K562 (cell line): Measurements from ENCODE around the gene CD164. TPM values are rescaled to one million over a fixed set of nuclear protein-coding genes. Genes with fewer than 3 reads are reported as not detected.
A peak's percentile ranks its signal among the peaks of the same experiment; 100 is the strongest.

ENCODE experiments used
- DACH1 ChIP-seq: fragments of 450-650 bp; IDR thresholded peaks from 2 replicates; pipeline ENCODE4 v1.6.1; 2018; ENCODE audit not compliant: partially characterized antibody
- DNMT1 ChIP-seq: fragments of 450-650 bp; IDR thresholded peaks from 2 replicates; pipeline ENCODE4 v1.6.1; 2016; ENCODE audit warnings: antibody characterized with exemption, mild to moderate bottlenecking
- E2F6 ChIP-seq, 2 experiments: IDR thresholded peaks; 2 replicates each; pipeline ENCODE4 v1.6.1; 2011; ENCODE audit warnings: borderline replicate concordance in 1 of 2, control low read depth in 1 of 2, low read depth in 1 of 2, low read length in 1 of 2, mild to moderate bottlenecking in 1 of 2, mixed read lengths in 1 of 2, moderate library complexity in 1 of 2; ENCODE audit not compliant: insufficient read depth in 1 of 2, insufficient read length in 1 of 2, poor library complexity in 1 of 2, severe bottlenecking in 1 of 2; ENCODE audit errors: extremely low read depth in 1 of 2
- EZH2 ChIP-seq: IDR thresholded peaks from 2 replicates; pipeline ENCODE4 v1.6.1; 2012; ENCODE audit warnings: low read depth, mild to moderate bottlenecking, inconsistent platforms, low read length, borderline replicate concordance
- HDAC6 ChIP-seq: IDR thresholded peaks from 2 replicates; pipeline ENCODE4 v1.6.1; 2012; ENCODE audit warnings: low read depth, mild to moderate bottlenecking, control low read depth, inconsistent platforms, low read length, moderate library complexity
- KAT2B ChIP-seq: IDR thresholded peaks from one replicate; pipeline ENCODE4 v1.6.1; 2012; ENCODE audit warnings: low read depth, mild to moderate bottlenecking, control low read depth, inconsistent platforms, low read length, moderate library complexity
- NCOA2 ChIP-seq, 2 experiments: fragments of 450-650 bp; IDR thresholded peaks; 2 replicates each; pipeline ENCODE4 v1.6.1; 2018; ENCODE audit warnings: mild to moderate bottlenecking in 2 of 2, moderate library complexity in 1 of 2; ENCODE audit not compliant: partially characterized antibody in 2 of 2
- NFE2L1 ChIP-seq: fragments of 450-650 bp; IDR thresholded peaks from 2 replicates; pipeline ENCODE4 v1.6.1; 2016; ENCODE audit warnings: missing genetic modification characterization, low read depth, mild to moderate bottlenecking, missing compliant biosample characterization, moderate library complexity, borderline replicate concordance
- NR2C2 ChIP-seq, 2 experiments: fragments of 200-800 bp in 1 of 2; sonication (Bioruptor generic) in 1 of 2; sonication (generic) in 1 of 2; formaldehyde crosslinking in 1 of 2; IDR thresholded peaks; 2 replicates each; pipeline versions ENCODE4 v1.6.1 to v1.8.0; 2016 to 2022; ENCODE audit warnings: mild to moderate bottlenecking in 1 of 2, missing compliant biosample characterization in 1 of 2, missing genetic modification characterization in 1 of 2, missing genetic modification reagents in 1 of 2
- POU5F1 ChIP-seq: fragments of 150-350 bp; IDR thresholded peaks from 2 replicates; pipeline ENCODE4 v1.6.1; 2014; ENCODE audit warnings: borderline replicate concordance, low read length, low read depth, mild to moderate bottlenecking; ENCODE audit not compliant: partially characterized antibody
- RFX7 ChIP-seq: fragments of 250-450 bp; sonication (Bioruptor Pico); IDR thresholded peaks from 2 replicates; pipeline ENCODE4 v1.5.1; 2021; ENCODE audit warnings: mild to moderate bottlenecking
- SMAD2 ChIP-seq: fragments of 150-350 bp; IDR thresholded peaks from 2 replicates; pipeline ENCODE4 v1.6.1; 2014; ENCODE audit warnings: low read depth, mild to moderate bottlenecking, low read length
- WHSC1 ChIP-seq: IDR thresholded peaks from one replicate; pipeline ENCODE4 v1.6.1; 2012; ENCODE audit warnings: low read length, control low read depth, inconsistent platforms
- ZFPM2 ChIP-seq: fragments of 250-450 bp; sonication (Bioruptor Pico); IDR thresholded peaks from 2 replicates; pipeline ENCODE4 v1.5.1; 2022; ENCODE audit warnings: mild to moderate bottlenecking
- ZNF263 ChIP-seq: sonication (generic); formaldehyde crosslinking; IDR thresholded peaks from 2 replicates; pipeline ENCODE4 v1.8.0; 2022; ENCODE audit warnings: mild to moderate bottlenecking, missing genetic modification reagents, borderline replicate concordance
- ZNF75A ChIP-seq: fragments of 450-650 bp; formaldehyde crosslinking; IDR thresholded peaks from 2 replicates; pipeline ENCODE4 v1.4.0; 2020; ENCODE audit warnings: mild to moderate bottlenecking
- polyA plus RNA-seq, 8 experiments: library from polyadenylated mRNA; depleted of rRNA in 4 of 8; stranded (reverse) in 5 of 8; unstranded in 3 of 8; fragments of >200 nt; fragmentation: Nextera tagmentation in 2 of 8; fragmentation: Illumina TruSeq in 1 of 8; extraction: Ambion mirVana in 2 of 8; extraction: Trizol in 1 of 8; gene quantifications; 2 replicates each; pipeline versions ENCODE4 v1.2.1 to v1.2.3, GENCODE V29; 2011 to 2014; ENCODE audit warnings: inconsistent platforms in 1 of 8, missing spikeins in 1 of 8
- total RNA-seq, 7 experiments: library from RNA; depleted of rRNA in 6 of 7; stranded (reverse); fragments of >200 nt in 6 of 7; fragmentation: Illumina TruSeq in 2 of 7; extraction: Trizol in 2 of 7; gene quantifications; 2 replicates each; pipeline versions ENCODE4 v1.2.1 to v1.2.3, GENCODE V29; 2011 to 2021; ENCODE audit warnings: low replicate concordance in 1 of 7
- TF ChIP-seq, protein P1 (sequence below), 2 experiments: fragments of 250-450 bp in 1 of 2; fragments of 450-650 bp in 1 of 2; sonication (Bioruptor Pico) in 1 of 2; IDR thresholded peaks; 2 replicates each; pipeline versions ENCODE4 v1.6.1 to v1.8.0; 2016 to 2021; ENCODE audit warnings: mild to moderate bottlenecking in 2 of 2, moderate library complexity in 2 of 2, missing compliant biosample characterization in 1 of 2, missing genetic modification characterization in 1 of 2
- TF ChIP-seq, protein P2 (sequence below): fragments of 200-800 bp; sonication (Bioruptor generic); IDR thresholded peaks from 2 replicates; pipeline ENCODE4 v1.6.1; 2017; ENCODE audit warnings: missing genetic modification characterization, missing compliant biosample characterization
- TF ChIP-seq, protein P3 (sequence below): fragments of 450-650 bp; IDR thresholded peaks from 2 replicates; pipeline ENCODE4 v1.6.1; 2016

Gene CD164
- total and polyA plus RNA-seq, 9 of the 15 experiments (the other 6 are each of a cell fraction or from before 2014, with no cell fraction given) = 79.5 to 317 (median 165) TPM

DNA sequence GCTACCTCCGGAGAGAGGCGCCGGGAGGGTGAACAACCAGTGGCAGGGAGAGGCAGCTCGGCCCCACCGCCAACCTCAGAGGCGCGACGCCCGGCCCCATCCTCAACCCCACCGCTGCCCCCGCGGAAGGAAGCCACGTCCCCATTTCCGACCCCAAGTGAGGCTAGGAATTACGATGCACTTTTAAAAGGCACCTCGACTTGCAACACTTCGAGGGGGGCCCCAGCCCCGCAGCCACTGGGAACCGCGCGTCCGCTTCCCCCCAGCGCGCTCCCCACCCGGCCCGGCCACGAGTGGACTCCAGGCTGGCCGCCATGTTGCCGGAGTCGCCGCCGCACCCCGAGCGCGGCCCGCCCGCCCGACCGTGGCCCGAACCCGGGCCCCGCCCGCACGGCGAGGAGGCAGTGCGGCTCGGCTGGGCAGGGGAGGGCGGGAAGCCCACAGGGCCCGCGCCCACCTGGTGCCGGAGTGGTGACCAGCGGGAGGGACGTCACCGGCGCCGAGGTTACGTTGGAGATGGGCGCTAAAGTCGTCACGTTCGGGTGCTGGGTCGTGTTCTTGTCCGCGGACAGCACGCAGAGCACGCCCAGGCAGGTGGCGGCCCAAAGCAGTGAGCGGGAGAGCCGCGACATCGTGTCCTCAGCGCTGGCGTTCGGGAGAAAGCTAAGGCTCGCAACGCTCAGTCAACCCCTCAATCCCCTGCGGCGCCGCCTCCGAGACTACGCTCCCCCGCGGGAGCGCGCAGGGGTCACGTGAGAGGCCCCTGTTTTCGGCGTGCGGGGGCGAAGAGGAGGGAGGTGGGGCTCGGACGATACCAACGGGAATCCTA lies at the start of gene CD164 (continued):
- no peak for TF ChIP-seq DACH1
- TF ChIP-seq KAT2B = no peak
- peak; percentile 83 to 88 for TF ChIP-seq E2F6 (IDR thresholded peaks at IDR 0.05; ENCODE audit: borderline replicate concordance in 1 of 2, extremely low read depth in 1 of 2, insufficient read depth in 1 of 2, insufficient read length in 1 of 2, low read depth in 1 of 2, low read length in 1 of 2, poor library complexity in 1 of 2, severe bottlenecking in 1 of 2)
- TF ChIP-seq ZFPM2 (CRISPR knock-in tag) = no peak
- peak; percentile 70; the same call in 1 of the 2 replicates for TF ChIP-seq NR2C2 (CRISPR knock-in tag; IDR thresholded peaks at IDR 0.05)
- no peak; the same call in 1 of the 2 replicates for TF ChIP-seq NR2C2 (tag; IDR thresholded peaks at IDR 0.05)
- no peak for TF ChIP-seq ZNF263 (CRISPR knock-in tag)
- no peak for TF ChIP-seq RFX7 (CRISPR knock-in tag)
- no peak for TF ChIP-seq NFE2L1 (tag)
- no peak for TF ChIP-seq NCOA2 (IDR thresholded peaks at IDR 0.05; ENCODE audit: partially characterized antibody in 2 of 2)
- TF ChIP-seq HDAC6 = no peak
- no peak for TF ChIP-seq WHSC1
- no peak for TF ChIP-seq SMAD2
- TF ChIP-seq, protein P1, sequence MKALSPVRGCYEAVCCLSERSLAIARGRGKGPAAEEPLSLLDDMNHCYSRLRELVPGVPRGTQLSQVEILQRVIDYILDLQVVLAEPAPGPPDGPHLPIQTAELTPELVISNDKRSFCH (CRISPR knock-in tag; IDR thresholded peaks at IDR 0.05) = no peak
- TF ChIP-seq, protein P1 (tag; IDR thresholded peaks at IDR 0.05) = peak; percentile 70; the same call in 1 of the 2 replicates
- no peak for TF ChIP-seq EZH2
- TF ChIP-seq ZNF75A = no peak
- TF ChIP-seq, protein P2, sequence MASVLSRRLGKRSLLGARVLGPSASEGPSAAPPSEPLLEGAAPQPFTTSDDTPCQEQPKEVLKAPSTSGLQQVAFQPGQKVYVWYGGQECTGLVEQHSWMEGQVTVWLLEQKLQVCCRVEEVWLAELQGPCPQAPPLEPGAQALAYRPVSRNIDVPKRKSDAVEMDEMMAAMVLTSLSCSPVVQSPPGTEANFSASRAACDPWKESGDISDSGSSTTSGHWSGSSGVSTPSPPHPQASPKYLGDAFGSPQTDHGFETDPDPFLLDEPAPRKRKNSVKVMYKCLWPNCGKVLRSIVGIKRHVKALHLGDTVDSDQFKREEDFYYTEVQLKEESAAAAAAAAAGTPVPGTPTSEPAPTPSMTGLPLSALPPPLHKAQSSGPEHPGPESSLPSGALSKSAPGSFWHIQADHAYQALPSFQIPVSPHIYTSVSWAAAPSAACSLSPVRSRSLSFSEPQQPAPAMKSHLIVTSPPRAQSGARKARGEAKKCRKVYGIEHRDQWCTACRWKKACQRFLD = peak; percentile 5; the same call in 1 of the 2 replicates
- TF ChIP-seq POU5F1 = no peak
- TF ChIP-seq DNMT1 = no peak
- TF ChIP-seq, protein P3, sequence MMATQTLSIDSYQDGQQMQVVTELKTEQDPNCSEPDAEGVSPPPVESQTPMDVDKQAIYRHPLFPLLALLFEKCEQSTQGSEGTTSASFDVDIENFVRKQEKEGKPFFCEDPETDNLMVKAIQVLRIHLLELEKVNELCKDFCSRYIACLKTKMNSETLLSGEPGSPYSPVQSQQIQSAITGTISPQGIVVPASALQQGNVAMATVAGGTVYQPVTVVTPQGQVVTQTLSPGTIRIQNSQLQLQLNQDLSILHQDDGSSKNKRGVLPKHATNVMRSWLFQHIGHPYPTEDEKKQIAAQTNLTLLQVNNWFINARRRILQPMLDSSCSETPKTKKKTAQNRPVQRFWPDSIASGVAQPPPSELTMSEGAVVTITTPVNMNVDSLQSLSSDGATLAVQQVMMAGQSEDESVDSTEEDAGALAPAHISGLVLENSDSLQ = no peak
